Activated T-helper 1 cell treated with anti-CD3 and anti-CD28 coated beads, Interleukin-2, amount 50 U/mL, for 16 hours (primary cell): ENCODE data around the gene TOLLIP.

Experiments used
- DNase-seq, 2 donors: peaks; one replicate each; pipeline ENCODE4 v3.0.0-alpha.2; 2020; ENCODE audit warnings: low read depth in 1 of 2, low spot score in 1 of 2

The TOLLIP gene

GRCh38 chr11:1285316-1285744 is 24.1 kb downstream of the TOLLIP start:
- no peak for DNase-seq

- no peak for DNase-seq
These were observed 25.5 kb downstream of the TOLLIP start for GRCh38 chr11:1283906-1284305.

- DNase-seq: no peak
These were observed 26.3 kb downstream of the TOLLIP start for GRCh38 chr11:1283091-1283511.

- DNase-seq: no peak
These were observed 27.5 kb downstream of the TOLLIP start for GRCh38 chr11:1281974-1282365.

- DNase-seq: no peak
These were observed 28.0 kb downstream of the TOLLIP start for GRCh38 chr11:1281326-1281973.

- no peak for DNase-seq
These were observed 29.1 kb downstream of the TOLLIP start for GRCh38 chr11:1280116-1281035.

- no peak for DNase-seq
These were observed 29.8 kb downstream of the TOLLIP start for GRCh38 chr11:1279674-1280055.

GRCh38 chr11:1278766-1279673 is 30.4 kb downstream of the TOLLIP start:
- no peak for DNase-seq

- DNase-seq: no peak
These were observed 31.4 kb downstream of the TOLLIP start for GRCh38 chr11:1277936-1278512.

GRCh38 chr11:1276866-1277615 is 32.4 kb downstream of the TOLLIP start:
- no peak for DNase-seq

GRCh38 chr11:1276041-1276790 is 33.2 kb downstream of the TOLLIP start:
- no peak for DNase-seq

GRCh38 chr11:1275021-1275420 is 34.4 kb downstream of the TOLLIP start:
- DNase-seq: no peak

GRCh38 chr11:1274501-1274900 is 34.9 kb downstream of the TOLLIP start:
- DNase-seq: no peak

- DNase-seq: no peak
These were observed 36.9 kb downstream of the TOLLIP start for GRCh38 chr11:1272531-1272930.

GRCh38 chr11:1271927-1272326 is 37.5 kb downstream of the TOLLIP start:
- no peak for DNase-seq

- no peak for DNase-seq
These were observed 38.0 kb downstream of the TOLLIP start for GRCh38 chr11:1271406-1271805.

- no peak for DNase-seq
These were observed 38.4 kb downstream of the TOLLIP start for GRCh38 chr11:1271002-1271401.

GRCh38 chr11:1270476-1270875 is 39.0 kb downstream of the TOLLIP start:
- DNase-seq: no peak

- DNase-seq: no peak
These were observed 39.5 kb downstream of the TOLLIP start for GRCh38 chr11:1269957-1270356.
